HG02571 (cell line): ENCODE measurements around the gene CFAP90.

Experiments
- ATAC-seq: cut with Tn5 transposase; IDR thresholded peaks from one replicate; pipeline ENCODE4 v1.9.1; 2021; ENCODE audit warnings: mild to moderate bottlenecking, moderate library complexity; ENCODE audit not compliant: unreplicated experiment

The CFAP90 gene, protein sequence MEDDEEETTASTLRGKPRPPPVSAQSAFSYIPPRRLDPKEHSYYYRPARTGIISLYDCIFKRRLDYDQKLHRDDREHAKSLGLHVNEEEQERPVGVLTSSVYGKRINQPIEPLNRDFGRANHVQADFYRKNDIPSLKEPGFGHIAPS

DNA sequence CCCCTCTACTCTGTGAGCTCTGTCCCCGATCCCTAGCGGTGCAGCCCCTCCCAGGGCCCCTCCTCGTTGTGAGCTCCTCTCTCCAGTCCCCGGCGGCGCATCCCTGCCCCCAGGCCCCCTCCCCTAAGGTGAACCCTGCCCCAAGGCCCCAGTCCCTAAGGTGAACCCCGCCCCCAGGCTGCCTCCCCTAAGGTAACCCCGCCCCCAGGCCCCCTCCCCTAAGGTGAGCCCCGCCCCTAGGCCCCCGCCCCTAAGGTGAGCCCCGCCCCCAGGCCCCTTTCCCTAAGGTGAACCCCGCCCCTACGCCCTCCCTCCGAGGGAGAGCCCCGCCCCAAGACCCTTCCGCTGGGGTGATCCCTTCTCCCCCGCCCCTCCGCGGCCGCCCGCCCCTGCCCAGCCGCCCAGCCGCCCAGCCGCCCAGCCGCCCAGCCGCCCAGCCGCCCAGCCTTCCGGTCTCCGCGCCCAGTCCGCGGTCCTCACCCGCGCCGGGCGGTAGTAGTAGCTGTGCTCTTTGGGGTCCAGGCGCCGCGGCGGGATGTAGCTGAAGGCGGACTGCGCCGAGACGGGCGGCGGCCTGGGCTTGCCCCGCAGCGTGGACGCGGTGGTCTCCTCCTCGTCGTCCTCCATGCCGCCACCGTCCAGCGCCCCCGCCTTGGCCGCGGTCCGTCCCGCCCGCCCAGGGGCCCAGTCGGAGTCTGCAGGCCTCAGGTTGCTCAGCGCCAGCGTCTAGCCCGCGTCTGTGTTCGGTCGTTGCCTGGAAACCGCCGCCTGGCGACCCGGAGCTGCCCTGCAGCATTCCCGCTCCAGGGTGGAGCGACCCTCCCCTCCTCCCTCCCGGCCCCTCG, at the start of gene CFAP90:
TSS of gene CFAP90 (minus strand) at position 739 of the 845 bp plus-strand sequence. CDS start at position 627, 112 bp downstream.
- ATAC-seq: no peak

DNA sequence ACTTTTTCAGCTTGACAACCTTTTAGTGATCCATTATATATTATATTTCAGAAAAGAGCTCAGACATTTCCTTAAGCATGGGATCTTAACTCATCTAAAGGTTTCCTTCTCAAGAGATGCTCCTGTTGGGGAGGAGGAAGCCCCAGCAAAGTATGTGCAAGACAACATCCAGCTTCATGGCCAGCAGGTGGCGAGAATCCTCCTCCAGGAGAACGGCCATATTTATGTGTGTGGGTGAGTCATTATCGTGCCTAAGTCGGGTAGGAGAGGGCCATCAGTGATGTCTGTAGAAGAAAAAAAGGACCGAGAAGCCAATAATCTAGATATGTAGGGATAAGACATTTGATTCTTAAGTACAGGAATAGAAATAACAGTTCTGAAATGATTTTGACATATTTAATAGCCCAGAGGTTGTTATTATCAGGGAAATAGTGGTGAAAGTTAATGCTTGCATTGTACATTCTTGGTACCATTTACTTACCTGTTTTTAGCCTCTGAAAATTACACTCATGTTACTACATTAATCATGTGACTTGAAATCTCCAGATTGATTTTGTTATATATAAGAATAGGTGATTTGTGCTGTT, 46.2 kb upstream of the CFAP90 start:
- no peak for ATAC-seq

DNA sequence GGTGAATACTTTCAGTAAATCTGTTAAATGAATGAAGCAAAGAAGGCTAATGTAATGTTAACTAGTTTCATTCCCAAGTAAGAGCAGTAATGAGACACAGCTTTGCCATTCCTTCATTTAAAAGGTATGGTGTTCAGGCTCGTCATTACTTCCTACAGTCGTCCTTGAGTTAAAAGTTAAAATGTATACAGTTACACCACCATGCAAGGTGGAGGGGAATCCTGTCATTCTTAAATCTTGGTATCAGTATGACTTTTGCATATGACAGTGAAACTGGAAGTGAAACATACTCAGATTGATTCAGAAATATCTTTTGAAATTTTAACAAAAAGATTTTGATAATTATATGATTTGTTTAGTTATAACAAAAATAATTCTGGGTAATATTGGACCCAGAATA, 43.9 kb upstream of the CFAP90 start:
- ATAC-seq: peak; percentile 100

DNA sequence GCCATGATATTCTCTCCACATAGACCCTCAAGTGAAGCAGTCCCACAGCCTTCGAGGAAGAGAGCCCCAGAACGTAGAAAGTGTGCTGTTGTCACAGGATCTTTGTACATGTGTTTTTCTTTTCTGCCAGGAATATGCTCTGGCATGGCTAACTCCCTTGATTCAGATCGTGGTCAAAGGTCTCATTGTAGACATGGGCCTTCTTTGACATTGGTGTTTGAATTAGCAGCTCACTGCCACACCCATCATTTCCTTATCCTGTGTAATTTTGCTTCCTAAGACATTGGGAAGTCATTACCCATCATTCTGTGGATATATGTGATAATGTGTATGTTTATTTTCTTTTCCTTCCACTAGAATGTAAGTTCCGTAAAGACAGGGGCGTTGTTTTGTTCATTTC, 43.5 kb upstream of the CFAP90 start:
- ATAC-seq: no peak

DNA sequence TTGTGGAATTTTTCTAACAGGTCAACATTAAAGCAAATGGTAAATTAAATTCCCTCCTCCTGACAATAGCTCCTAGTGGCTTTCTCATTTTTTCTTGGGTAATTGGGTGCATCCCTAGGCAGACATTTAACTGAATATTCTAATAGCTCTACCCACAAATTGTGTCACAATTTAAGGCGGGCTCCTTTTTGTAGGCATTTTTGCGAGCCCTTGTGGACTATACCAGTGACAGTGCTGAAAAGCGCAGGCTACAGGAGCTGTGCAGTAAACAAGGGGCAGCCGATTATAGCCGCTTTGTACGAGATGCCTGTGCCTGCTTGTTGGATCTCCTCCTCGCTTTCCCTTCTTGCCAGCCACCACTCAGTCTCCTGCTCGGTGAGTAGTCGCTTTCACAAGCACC, 38.0 kb upstream of the CFAP90 start:
- no peak for ATAC-seq

DNA sequence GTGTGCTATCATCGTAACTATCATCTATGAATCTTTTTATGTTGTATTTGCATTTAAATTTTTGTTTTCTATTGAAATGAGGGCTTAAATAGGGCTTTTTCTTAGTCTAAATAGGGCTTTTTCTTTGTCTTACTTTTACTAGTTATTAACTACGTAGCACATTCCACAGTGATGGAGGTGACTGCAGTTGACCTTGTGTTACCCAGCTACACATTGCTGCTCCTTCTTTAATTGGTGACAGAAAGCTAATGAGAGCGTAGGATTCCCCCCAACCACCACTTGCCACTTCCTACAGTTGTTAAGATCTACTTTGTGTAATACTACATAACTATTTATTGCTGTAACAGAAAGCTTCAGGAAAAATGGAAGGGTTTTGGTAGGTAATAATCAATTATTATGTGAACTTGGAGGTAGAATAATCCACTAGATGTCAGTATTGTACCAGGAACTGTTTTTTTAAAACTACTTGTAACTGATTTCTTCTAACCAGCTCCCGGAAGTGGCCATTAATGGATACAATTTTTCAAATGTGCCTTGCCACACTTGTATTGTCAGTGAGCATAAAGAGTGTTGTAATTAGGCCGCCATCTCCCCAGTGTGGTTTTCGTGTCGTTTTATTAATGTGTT, 36.0 kb upstream of the CFAP90 start:
- no peak for ATAC-seq

DNA sequence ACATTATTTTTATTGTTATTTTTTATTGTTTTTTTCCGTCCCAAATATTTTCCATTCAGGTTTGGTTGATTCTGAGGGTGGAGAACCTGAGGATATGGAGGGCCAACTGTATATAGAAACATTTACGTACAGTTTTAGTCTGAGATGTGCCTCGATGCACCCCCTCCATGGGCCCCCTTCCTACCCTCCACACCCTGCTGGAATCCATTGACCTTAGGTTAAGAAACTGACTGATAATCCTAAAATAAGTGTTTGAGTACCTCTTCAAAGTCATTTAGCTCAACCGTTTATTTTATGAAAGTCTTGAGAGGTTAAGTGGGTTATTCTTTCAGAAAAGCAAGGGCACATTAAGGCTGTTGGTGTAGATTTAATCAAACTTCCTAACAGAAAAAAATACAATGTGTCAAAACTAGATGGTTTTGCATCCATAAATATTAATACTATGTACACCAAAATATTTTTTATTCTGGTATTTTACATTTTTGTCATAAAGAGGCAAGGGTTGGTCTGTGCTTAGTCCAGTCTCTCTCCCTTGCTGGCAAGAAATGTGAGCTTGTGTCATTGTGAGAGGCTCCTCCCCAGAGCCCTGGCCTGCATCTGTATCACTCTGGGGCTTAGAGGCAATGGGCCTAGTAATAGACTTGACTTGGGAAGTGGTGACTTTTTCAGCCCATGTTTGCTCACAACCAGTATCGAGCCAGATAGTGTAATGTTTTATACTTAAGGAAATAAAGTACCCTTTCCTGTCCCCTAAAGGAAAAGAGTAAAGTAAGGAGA, 33.7 kb upstream of the CFAP90 start:
- no peak for ATAC-seq

DNA sequence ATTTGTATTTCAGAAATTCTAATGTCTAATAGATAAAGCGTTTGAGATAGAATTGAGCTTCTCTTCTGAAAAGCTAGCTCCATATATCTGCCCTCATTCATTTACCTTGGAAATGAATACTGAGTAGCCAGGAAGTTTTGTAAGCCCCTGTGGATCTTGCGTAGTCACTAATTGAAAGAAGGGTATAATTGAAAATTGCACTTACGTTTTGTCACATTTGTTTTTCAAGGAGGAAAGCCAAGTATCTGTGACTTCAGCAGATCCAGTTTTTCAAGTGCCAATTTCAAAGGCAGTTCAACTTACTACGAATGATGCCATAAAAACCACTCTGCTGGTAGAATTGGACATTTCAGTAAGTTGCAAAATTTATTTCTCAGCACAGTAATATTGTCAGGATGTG, 32.0 kb upstream of the CFAP90 start:
- ATAC-seq: no peak

DNA sequence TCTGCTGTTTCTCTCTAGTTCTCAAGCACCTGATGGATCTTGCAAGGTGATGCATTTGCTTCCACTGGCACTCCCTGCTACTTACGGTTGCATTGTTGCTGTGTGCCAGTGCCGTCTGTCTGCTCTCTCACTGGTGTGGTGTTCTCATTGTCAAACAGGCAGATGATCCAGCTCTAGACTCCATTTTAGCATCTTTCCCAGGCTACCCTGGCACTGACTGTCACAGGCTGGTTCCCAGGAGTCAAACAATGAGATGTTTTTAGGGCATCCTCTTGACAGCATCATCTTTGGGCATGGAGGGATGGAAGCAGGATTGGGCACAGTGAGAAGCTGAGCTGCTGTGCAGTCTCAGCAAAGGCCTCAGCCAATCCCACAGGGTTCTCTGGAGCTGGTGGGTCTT, 30.9 kb upstream of the CFAP90 start:
- ATAC-seq: no peak

DNA sequence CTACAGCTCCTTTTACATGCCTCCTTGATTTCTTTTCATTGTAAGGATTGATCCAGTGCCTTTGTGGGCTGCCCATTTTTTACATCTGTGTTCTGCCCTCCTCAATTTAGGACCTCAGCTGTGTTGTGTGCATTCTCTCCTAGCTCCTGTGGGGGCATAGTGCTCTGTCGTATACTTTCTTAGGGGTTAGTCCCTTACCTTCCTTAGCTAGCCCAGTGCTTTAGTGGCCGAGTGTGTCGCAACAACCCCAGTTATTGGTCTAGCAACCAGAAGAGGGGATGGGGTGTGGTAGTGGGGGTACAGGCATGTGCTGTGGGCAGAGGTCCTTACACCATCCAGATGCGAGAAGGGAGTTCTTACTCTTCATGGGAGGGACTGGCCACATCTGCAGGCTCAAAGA, 30.2 kb upstream of the CFAP90 start:
- ATAC-seq: no peak

DNA sequence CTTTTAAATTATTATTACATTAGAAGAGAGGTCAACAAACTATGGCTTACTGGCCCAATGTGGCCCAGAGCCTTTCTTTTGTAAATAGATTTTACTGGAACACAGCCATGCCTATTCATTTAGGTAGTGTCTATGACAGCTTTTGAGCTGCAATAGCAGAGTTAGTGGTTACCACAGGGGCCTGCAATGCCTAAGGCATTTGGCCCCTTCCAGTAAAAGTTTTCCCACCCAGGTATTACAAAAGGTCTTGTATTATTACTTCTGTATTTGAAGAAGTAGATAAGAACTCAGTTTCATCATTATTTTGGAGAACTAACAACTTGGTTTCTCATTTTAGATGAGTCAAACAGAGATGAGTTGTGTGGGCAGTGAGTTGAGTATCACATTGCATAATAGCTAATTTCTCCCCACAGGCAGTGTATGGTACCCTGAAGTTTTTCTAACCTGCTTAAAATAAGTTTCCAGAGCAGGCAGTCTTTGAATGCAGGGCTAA, 27.5 kb upstream of the CFAP90 start:
- ATAC-seq: peak; percentile 98

DNA sequence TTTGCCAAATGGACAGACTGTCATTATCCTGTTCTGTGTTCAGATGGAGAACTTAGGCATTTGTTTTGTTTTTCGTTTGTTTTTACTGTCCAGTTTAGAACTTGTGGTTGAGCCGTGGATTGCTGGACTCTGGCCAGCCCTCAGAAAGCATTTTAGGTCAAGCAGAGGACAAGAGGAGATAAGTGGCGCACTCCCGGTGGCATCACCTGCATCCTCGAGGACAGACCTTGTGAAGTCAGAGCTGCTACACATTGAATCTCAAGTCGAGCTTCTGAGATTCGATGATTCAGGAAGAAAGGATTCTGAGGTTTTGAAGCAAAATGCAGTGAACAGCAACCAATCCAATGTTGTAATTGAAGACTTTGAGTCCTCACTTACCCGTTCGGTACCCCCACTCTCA, 26.9 kb upstream of the CFAP90 start:
- ATAC-seq: no peak

DNA sequence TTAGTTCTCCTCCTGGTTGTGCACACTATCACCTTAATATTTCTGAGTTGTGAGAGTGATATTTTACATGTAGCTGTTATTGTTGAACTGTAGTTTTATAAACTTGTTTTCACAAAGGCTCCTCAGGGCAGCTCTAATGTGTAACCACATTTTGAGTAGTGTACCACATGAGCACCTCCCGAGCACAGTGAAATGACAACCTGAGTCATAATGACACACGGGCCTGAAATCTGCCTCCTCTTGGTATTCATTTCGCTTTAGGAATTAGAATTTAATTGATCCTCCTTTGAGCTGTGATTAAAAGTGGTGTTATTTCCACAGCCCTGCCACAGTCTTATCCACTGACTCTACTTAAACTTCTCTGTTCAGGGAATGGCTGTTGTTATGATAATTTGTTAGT, 25.9 kb upstream of the CFAP90 start:
- peak; percentile 43 for ATAC-seq

DNA sequence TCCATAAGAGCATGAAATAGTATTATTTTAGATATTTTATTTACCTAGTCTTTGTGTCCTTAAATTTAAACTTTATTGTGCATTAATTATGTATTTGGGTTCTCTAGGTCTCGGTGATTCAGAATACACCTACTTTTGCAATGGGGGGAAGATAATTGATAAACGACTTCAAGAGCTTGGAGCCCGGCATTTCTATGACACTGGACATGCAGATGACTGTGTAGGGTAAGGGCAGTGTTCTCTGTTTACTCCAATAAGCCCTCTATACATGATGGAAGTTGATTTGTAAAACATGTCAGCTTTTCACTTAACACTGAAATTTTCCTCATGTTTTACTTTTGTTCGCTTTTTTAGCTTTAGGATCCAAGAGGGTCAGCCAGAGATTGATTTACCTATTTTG, 24.2 kb upstream of the CFAP90 start:
- no peak for ATAC-seq

DNA sequence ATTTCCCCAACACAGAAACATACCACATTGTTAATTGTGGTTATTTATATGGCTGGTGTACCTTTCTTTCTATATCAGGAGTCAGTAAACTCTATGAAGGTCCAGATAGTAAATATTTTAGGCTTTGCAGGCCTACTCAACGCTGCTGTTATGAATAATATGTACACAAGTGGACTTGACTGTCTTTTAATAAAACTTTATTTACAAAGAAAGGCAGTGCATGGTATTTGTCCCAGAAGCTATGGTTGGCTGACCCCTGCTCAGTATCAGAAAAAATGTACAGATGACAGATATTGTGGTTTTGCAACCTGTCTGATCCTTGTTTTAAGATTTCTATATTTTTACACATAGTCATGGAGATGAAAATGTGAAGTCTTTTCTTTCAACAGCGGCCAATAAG, 23.7 kb upstream of the CFAP90 start:
- ATAC-seq: no peak

DNA sequence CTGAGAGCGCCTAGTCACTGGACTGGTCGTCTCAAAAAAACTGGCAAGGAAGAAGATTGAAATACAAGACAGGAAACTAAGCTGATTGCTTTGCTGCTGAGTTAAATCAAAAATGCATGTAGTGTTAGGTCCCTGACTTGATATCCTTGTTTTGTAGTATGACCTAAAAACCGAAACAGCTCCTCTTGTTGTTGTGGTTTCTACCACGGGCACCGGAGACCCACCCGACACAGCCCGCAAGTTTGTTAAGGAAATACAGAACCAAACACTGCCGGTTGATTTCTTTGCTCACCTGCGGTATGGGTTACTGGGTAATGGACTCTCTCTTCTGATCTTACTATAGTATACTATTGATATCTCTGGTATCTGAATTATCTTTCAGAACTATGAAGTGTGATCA, 22.3 kb upstream of the CFAP90 start:
- no peak for ATAC-seq

DNA sequence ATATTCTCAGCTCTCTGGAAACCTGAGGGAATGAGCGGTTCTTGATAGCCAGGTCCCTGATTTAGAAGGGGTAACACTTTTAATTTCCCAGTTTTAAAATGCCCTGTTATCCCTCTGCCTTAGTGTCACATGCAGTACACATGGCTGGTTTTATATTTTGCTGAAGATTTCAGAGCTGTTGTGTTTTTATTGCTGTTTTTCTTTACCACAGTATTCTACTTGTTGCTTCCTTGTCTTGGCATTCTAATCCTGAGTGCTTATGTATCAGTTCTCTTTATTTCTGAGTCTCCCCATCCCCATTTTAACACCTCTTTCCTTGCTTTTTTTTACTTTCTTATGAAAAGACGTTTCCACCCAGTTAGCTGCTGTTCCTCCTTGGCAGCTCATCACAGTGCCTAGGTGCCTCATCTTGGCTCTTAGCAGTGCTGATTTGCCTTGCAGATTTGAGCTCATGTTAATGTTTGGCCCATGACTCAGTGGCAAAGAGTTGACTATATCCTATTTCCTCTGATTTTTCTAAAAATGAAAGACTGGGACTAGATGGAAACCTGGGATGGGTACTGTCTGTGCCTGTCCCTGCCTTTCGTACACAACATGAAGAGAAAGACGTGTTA, 21.7 kb upstream of the CFAP90 start:
- ATAC-seq: no peak

DNA sequence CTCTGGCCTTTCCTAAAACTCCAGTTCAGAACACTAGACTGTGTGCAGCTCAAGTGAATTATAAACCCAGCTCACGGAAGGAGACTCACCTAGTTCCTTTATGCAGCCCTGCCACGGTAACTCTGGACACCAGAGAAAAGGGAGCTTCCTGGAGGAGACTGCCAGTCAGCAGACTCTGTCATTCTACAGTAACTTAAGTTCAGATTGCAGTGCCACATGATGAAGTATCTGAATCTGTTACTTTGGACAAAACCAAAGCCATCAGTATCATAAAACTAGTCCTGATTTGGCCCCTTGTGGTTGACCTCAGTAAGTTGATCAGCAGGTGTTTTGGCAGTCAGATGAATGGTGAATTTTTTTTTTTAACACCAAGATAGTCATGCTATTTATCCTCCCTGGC, 20.7 kb upstream of the CFAP90 start:
- no peak for ATAC-seq

DNA sequence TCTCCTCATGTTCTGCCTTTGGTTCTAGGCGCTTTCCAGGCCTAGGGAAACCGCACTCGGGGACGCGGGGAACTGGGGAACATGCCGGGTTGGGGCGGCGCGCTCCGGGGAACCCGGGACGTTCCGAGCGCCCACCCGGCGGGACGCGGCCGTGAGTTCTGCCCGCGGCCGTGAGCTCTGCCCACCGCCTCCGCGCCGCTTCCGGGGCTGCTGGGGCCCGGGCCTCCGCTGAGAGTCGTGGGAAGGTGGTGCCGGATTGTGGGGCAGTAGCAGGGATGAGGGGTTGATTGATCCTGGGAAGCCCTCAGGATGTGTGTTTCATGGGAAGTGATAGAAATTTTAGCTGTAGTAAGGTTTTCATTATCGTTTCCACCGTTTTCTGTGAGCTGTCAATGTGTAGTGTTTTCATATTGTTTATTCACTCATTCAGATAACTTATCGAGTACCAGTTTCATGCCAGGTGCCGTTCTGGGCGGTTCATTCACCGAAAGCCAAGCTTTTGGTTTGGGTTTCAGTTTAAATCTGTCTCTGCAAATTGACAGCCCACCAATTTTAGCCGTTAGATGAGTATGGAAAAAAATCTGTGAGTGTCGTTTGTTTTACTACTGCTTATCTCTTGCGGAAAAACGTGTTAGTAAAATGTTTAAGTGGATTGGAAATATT, 18.7 kb upstream of the CFAP90 start:
- ATAC-seq: peak; percentile 28
